ENCODE measurements around the gene TMEM184B. TPM values are rescaled to one million over a fixed set of nuclear protein-coding genes. Genes with fewer than 3 reads are reported as not detected.

Gene TMEM184B
- total and polyA plus RNA-seq, 10 of the 15 experiments (the other 5 are each of a cell fraction or from before 2014, with no cell fraction given), result 0.56 to 22.4 (median 7.9) TPM

DNA sequence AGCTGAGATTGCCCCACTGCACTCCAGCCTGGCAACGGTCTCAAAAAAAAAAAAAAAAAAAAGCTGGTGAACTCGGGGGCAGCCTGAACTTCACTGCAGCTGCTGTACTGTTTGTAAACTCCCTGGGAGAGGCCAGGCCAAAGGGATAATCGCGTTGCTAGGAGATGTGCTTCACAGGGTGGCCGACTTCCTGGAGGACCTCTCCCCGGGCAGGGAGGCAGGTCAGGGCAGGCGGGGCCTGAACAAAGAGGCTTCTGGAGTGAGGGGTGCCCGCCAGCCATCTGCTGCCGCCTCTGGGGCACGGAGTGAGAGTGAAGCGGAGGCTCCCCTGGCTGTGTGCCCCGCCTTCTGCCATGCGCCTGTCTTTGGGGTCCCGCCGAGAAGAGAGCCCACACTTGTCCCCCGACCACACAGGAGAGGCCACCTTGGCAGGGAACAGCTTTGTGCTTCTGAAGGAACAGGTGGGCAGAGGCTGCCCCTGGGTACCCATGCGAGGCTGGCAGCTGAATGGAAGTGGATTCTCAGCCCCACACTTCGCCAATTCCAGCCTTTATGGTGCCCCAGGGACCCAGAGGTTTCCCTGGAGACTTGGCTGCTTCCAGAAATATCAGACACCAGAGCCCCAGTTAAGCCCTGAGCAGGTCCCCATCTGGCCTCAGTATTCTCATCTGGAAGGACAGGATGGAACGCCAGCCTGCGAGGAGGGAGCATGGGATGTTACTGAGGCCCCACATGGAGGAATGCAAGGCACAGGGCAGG, 29.6 kb downstream of the TMEM184B start:
- 87% methylated on average over 20 of the region's 20 CpGs for WGBS (ENCODE audit: insufficient coverage, insufficient replicate concordance, low lambda C conversion rate, missing lambda C conversion rate)
- no peak overlapping the region for H2AFZ ChIP-seq (ENCODE audit: control insufficient read depth, low read depth, low read length)
- H3K79me2 ChIP-seq (ENCODE audit: control insufficient read depth, insufficient read depth, low read length), result no peaks in the 10 kb centered on the region
- SMC1A ChIA-PET (ENCODE audit: uncharacterized antibody, unreplicated experiment), result no interaction called here
- H3K36me3 ChIP-seq (ENCODE audit: control insufficient read depth in 2 of 2, insufficient read depth in 2 of 2, low read length in 1 of 2), result peaks cover 3 to 12% of the 10 kb centered on the region in 2 experiments; a peak in 3 of 4 replicates
- no peaks in the 10 kb centered on the region for H4K20me1 ChIP-seq (ENCODE audit: control insufficient read depth, insufficient read depth)
- DNase-seq (ENCODE audit: low read depth, low spot score) (no peak), ATAC-seq (no peak), FAIRE-seq (no peak)
- no peaks in the 10 kb centered on the region for H3K9me3 ChIP-seq (replicated peaks; ENCODE audit: control insufficient read depth, insufficient read depth, low read length)
- CTCF ChIA-PET, result no interaction called here
- no peaks in the 10 kb centered on the region for H3K27me3 ChIP-seq (replicated peaks in 1 of 2; ENCODE audit: control insufficient read depth in 2 of 2, insufficient read depth in 2 of 2, low read length in 1 of 2)
- BruUV-seq (replicated peaks), result no TSS peak
- H3K4me2 ChIP-seq (ENCODE audit: control insufficient read depth, insufficient read depth), result no peak overlapping the region
- no peak overlapping the region for H3K27ac ChIP-seq (ENCODE audit: control insufficient read depth, insufficient read depth)
- H3K4me1 ChIP-seq (ENCODE audit: control insufficient read depth, insufficient read depth, low read length), result peaks cover 12% of the 10 kb centered on the region
- no peak overlapping the region for H3K9ac ChIP-seq (ENCODE audit: control insufficient read depth, insufficient read depth, low read length)
- no peak overlapping the region for H3K4me3 ChIP-seq
- RAD21 ChIA-PET (ENCODE audit: unreplicated experiment), result interaction anchor here (0.6 kb wide), 1 partner anchor 31 kb away, joined by 3 read pairs; no protein-coding TSS in a partner anchor
- POLR2A ChIA-PET, result no interaction called here
- intact Hi-C loops (cut with micrococcal nuclease; ENCODE audit: unreplicated experiment), result no loop called here
- in situ Hi-C loops (cut with MboI), result no loop called here
- TF ChIP-seq RFX5 (IDR thresholded peaks at IDR 0.05; ENCODE audit: low read depth, low read length) (no peak), SUPT20H (IDR thresholded peaks at IDR 0.05; ENCODE audit: borderline replicate concordance, control insufficient read depth, low read depth, low read length) (no peak), SMAD1 (IDR thresholded peaks at IDR 0.05; ENCODE audit: low read depth, partially characterized antibody) (no peak), TCF7 (IDR thresholded peaks at IDR 0.05; ENCODE audit: borderline replicate concordance) (no peak), CHD1 (IDR thresholded peaks at IDR 0.05; ENCODE audit: low read depth, low read length) (no peak), BCL11A (IDR thresholded peaks at IDR 0.05; ENCODE audit: low read depth, low read length) (no peak), MYB (IDR thresholded peaks at IDR 0.05; ENCODE audit: borderline replicate concordance, low read depth, low read length) (no peak), RAD21 (IDR thresholded peaks at IDR 0.05; ENCODE audit: insufficient read depth, low read depth, low read length) (no peak), SIN3A (IDR thresholded peaks at IDR 0.05; ENCODE audit: low read depth, low read length) (no peak), TCF12 (IDR thresholded peaks at IDR 0.05; ENCODE audit: low read depth, low read length) (no peak), GABPA (IDR thresholded peaks at IDR 0.05; ENCODE audit: low read depth) (no peak), NFYB (IDR thresholded peaks at IDR 0.05; ENCODE audit: insufficient read depth, low read depth, low read length) (no peak), CBX3 (IDR thresholded peaks at IDR 0.05; ENCODE audit: borderline replicate concordance, low read depth) (no peak)
- TF ChIP-seq, protein P1, sequence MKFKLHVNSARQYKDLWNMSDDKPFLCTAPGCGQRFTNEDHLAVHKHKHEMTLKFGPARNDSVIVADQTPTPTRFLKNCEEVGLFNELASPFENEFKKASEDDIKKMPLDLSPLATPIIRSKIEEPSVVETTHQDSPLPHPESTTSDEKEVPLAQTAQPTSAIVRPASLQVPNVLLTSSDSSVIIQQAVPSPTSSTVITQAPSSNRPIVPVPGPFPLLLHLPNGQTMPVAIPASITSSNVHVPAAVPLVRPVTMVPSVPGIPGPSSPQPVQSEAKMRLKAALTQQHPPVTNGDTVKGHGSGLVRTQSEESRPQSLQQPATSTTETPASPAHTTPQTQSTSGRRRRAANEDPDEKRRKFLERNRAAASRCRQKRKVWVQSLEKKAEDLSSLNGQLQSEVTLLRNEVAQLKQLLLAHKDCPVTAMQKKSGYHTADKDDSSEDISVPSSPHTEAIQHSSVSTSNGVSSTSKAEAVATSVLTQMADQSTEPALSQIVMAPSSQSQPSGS (IDR thresholded peaks at IDR 0.05; ENCODE audit: low read length), result no peak
- TF ChIP-seq, protein P2, sequence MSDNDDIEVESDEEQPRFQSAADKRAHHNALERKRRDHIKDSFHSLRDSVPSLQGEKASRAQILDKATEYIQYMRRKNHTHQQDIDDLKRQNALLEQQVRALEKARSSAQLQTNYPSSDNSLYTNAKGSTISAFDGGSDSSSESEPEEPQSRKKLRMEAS (IDR thresholded peaks at IDR 0.05; ENCODE audit: low read depth, low read length), result no peak
- TF ChIP-seq, protein P3, sequence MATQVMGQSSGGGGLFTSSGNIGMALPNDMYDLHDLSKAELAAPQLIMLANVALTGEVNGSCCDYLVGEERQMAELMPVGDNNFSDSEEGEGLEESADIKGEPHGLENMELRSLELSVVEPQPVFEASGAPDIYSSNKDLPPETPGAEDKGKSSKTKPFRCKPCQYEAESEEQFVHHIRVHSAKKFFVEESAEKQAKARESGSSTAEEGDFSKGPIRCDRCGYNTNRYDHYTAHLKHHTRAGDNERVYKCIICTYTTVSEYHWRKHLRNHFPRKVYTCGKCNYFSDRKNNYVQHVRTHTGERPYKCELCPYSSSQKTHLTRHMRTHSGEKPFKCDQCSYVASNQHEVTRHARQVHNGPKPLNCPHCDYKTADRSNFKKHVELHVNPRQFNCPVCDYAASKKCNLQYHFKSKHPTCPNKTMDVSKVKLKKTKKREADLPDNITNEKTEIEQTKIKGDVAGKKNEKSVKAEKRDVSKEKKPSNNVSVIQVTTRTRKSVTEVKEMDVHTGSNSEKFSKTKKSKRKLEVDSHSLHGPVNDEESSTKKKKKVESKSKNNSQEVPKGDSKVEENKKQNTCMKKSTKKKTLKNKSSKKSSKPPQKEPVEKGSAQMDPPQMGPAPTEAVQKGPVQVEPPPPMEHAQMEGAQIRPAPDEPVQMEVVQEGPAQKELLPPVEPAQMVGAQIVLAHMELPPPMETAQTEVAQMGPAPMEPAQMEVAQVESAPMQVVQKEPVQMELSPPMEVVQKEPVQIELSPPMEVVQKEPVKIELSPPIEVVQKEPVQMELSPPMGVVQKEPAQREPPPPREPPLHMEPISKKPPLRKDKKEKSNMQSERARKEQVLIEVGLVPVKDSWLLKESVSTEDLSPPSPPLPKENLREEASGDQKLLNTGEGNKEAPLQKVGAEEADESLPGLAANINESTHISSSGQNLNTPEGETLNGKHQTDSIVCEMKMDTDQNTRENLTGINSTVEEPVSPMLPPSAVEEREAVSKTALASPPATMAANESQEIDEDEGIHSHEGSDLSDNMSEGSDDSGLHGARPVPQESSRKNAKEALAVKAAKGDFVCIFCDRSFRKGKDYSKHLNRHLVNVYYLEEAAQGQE (IDR thresholded peaks at IDR 0.05; ENCODE audit: low read depth, low read length), result no peak

Data from GM12878 (cell line).